Measurements from ENCODE around the gene ATG101. TPM values are rescaled to one million over a fixed set of nuclear protein-coding genes. Genes with fewer than 3 reads are reported as not detected.

The ATG101 gene
- total and polyA plus RNA-seq, 4 donors, result 22.1 to 64.3 (median 36.7) TPM

DNA sequence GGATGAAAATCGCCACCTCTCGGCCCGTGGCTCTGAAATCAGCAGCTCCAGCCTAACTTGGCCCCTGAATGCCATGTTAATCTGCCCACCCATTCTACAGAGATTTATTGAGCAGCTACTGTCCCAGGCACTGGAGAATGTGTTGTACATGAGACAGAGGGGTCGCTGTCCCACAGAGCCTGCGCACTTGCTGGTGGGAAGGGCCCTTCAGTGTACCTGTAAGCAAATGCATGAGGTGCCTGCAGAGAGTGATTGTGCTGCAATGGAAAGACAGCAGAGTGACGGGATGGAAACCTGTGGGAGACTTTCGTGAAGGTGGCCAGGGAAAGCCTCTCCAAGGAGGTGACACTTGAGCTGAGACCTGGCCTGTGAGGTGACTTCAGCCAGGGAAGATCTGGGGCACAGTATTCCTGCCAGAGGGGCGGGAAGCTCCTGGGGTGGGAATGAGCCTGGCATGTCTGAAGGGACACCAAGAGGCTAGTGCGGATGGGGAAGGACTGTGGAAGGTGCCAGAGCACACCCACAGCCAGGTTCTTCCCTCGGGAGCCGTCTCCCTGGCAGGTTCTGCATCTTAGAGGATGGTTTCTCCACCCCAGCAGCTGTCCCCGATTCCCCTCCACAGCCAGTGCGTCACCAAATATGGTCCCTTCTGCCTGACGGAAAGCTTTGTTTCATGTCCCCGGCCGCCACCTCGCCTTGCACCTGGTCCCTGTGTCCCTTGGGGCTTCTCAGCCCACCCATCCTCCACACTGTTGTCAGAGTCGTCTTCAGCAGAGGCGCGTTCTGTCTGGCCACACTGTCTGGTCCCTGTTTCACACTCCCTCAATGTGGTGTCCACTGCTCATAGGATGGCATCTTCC, 18.4 kb downstream of the ATG101 start:
- H3K4me3 ChIP-seq, result no peak overlapping the region
- DNase-seq (no peak), ATAC-seq (ENCODE audit: insufficient read depth, low FRiP score) (no peak)
- H3K4me1 ChIP-seq (ENCODE audit: control insufficient read depth in 5 of 5, insufficient read depth in 5 of 5, low read length in 5 of 5), result peaks cover 0 to 2% (median 0%) of the 10 kb centered on the region in 5 donors
- H3K27me3 ChIP-seq (ENCODE audit: control insufficient read depth in 3 of 3, insufficient read depth in 3 of 3, low read length in 2 of 3), result peaks cover 0 to 2% (median 0%) of the 10 kb centered on the region in 3 donors
- H3K27ac ChIP-seq (ENCODE audit: low read depth in 1 of 2, low read length in 1 of 2), result no peak overlapping the region
- H3K9ac ChIP-seq (ENCODE audit: insufficient read depth in 1 of 2, low read length in 2 of 2), result no peak overlapping the region
- WGBS, 2 donors, result 83 to 85% methylated on average over 19 to 20 of the region's 20 CpGs
- TF ChIP-seq, protein P1, sequence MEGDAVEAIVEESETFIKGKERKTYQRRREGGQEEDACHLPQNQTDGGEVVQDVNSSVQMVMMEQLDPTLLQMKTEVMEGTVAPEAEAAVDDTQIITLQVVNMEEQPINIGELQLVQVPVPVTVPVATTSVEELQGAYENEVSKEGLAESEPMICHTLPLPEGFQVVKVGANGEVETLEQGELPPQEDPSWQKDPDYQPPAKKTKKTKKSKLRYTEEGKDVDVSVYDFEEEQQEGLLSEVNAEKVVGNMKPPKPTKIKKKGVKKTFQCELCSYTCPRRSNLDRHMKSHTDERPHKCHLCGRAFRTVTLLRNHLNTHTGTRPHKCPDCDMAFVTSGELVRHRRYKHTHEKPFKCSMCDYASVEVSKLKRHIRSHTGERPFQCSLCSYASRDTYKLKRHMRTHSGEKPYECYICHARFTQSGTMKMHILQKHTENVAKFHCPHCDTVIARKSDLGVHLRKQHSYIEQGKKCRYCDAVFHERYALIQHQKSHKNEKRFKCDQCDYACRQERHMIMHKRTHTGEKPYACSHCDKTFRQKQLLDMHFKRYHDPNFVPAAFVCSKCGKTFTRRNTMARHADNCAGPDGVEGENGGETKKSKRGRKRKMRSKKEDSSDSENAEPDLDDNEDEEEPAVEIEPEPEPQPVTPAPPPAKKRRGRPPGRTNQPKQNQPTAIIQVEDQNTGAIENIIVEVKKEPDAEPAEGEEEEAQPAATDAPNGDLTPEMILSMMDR (IDR thresholded peaks at IDR 0.05; ENCODE audit: control extremely low read depth, extremely low read depth), result no peak
- peaks cover 0 to 2% (median 0%) of the 10 kb centered on the region in 4 donors for H3K36me3 ChIP-seq (ENCODE audit: control insufficient read depth in 4 of 4, insufficient read depth in 4 of 4, low read length in 4 of 4)
- no peaks in the 10 kb centered on the region for H3K9me3 ChIP-seq (ENCODE audit: control insufficient read depth in 4 of 4, insufficient read depth in 3 of 4, low read length in 3 of 4)

GRCh38 chr12:52089491-52089890, 19.7 kb downstream of the ATG101 start:
- Histone ChIP-seq H3K4me1 (ENCODE audit: control insufficient read depth in 5 of 5, insufficient read depth in 5 of 5, low read length in 5 of 5) (no peaks in the 10 kb centered on the region), H3K27ac (ENCODE audit: low read depth in 1 of 2, low read length in 1 of 2) (no peak overlapping the region), H3K36me3 (ENCODE audit: control insufficient read depth in 4 of 4, insufficient read depth in 4 of 4, low read length in 4 of 4) (no peaks in the 10 kb centered on the region), H3K27me3 (ENCODE audit: control insufficient read depth in 3 of 3, insufficient read depth in 3 of 3, low read length in 2 of 3) (peaks cover 0 to 2% (median 0%) of the 10 kb centered on the region in 3 donors), H3K9ac (ENCODE audit: insufficient read depth in 1 of 2, low read length in 2 of 2) (no peak overlapping the region), H3K9me3 (ENCODE audit: control insufficient read depth in 4 of 4, insufficient read depth in 3 of 4, low read length in 3 of 4) (no peaks in the 10 kb centered on the region), H3K4me3 (no peak overlapping the region)
- DNase-seq (no peak), ATAC-seq (ENCODE audit: insufficient read depth, low FRiP score) (no peak)
- WGBS, 2 donors, result 87 to 93% methylated on average over 11 of the region's 11 CpGs
- TF ChIP-seq, protein P1 (IDR thresholded peaks at IDR 0.05; ENCODE audit: control extremely low read depth, extremely low read depth), result no peak

DNA sequence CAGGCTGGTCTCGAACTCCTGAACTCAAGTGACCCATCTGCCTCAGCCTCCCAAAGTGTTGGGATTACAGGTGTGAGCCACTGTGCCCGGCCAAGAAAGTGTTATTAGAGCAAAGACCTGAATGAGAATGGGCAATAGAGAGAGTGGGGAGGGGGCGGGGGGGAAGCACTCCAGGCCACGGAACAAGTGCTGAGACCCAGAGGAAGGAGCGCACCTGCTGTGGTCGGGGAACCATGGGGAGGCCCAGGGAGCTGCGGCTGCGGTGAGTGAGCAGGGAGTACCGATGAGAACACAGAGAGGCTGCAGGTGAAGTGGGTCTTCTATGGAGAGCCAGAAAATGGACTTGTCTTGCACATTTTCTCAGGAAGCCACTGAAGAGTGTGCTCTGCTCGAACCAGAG, 20.5 kb downstream of the ATG101 start:
- Histone ChIP-seq H3K9me3 (ENCODE audit: control insufficient read depth in 4 of 4, insufficient read depth in 3 of 4, low read length in 3 of 4) (no peaks in the 10 kb centered on the region), H3K27ac (ENCODE audit: low read depth in 1 of 2, low read length in 1 of 2) (no peak overlapping the region), H3K4me1 (ENCODE audit: control insufficient read depth in 5 of 5, insufficient read depth in 5 of 5, low read length in 5 of 5) (no peaks in the 10 kb centered on the region), H3K36me3 (ENCODE audit: control insufficient read depth in 4 of 4, insufficient read depth in 4 of 4, low read length in 4 of 4) (no peaks in the 10 kb centered on the region), H3K4me3 (no peak overlapping the region), H3K9ac (ENCODE audit: insufficient read depth in 1 of 2, low read length in 2 of 2) (no peak overlapping the region), H3K27me3 (ENCODE audit: control insufficient read depth in 3 of 3, insufficient read depth in 3 of 3, low read length in 2 of 3) (peaks cover 0 to 2% (median 0%) of the 10 kb centered on the region in 3 donors)
- ATAC-seq (ENCODE audit: insufficient read depth, low FRiP score) (no peak), DNase-seq (no peak)
- TF ChIP-seq, protein P1 (IDR thresholded peaks at IDR 0.05; ENCODE audit: control extremely low read depth, extremely low read depth), result no peak
- 75 to 76% methylated on average over 10 of the region's 10 CpGs for WGBS, 2 donors
